Measurements from ENCODE around the gene NSD1.
"Not testable (repeated sequence)": the region's sequence is repeated elsewhere in the genome, so short reads cannot be mapped to it uniquely, and the experiment has no call there.

Gene NSD1

GRCh38 chr5:177293819-177294581, 160.4 kb downstream of the NSD1 start:
- no peak for DNase-seq

- no peak for DNase-seq
Measured at GRCh38 chr5:177294632-177295031, 161.1 kb downstream of the NSD1 start.

- no peak for DNase-seq
Measured at GRCh38 chr5:177295924-177296323, 162.4 kb downstream of the NSD1 start.

- no peak for DNase-seq
Measured at GRCh38 chr5:177296581-177296980, 163.0 kb downstream of the NSD1 start.

DNA sequence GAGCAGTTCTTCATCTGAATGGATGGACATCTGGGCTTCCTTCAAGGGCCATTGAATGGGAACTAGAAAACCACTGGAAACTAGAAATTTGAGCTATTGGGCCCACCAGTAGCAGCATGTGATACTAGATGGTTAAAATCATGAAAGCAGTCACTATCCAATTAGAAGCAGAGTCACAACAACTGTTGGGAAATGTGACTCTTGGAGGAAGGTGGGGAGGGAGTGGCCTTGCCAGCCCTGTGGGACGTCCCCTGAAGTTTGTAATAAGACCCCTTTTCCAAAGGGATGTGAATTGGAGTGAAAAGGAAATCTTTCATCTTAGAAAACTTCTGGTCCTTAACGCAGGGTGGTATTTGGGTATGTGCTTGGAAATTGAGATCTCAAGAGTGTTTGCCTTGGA, 164.3 kb downstream of the NSD1 start:
- DNase-seq: no peak

- no peak for DNase-seq
Measured at GRCh38 chr5:177299697-177300096, 166.1 kb downstream of the NSD1 start.

- DNase-seq: peak; percentile 85
Measured at GRCh38 chr5:177300236-177300880, 166.8 kb downstream of the NSD1 start.

GRCh38 chr5:177300951-177301350, 167.4 kb downstream of the NSD1 start:
- no peak for DNase-seq

GRCh38 chr5:177301503-177302165, 168.1 kb downstream of the NSD1 start:
- DNase-seq: no peak

GRCh38 chr5:177302354-177303110, 169.0 kb downstream of the NSD1 start:
- peak; percentile 54 for DNase-seq

DNA sequence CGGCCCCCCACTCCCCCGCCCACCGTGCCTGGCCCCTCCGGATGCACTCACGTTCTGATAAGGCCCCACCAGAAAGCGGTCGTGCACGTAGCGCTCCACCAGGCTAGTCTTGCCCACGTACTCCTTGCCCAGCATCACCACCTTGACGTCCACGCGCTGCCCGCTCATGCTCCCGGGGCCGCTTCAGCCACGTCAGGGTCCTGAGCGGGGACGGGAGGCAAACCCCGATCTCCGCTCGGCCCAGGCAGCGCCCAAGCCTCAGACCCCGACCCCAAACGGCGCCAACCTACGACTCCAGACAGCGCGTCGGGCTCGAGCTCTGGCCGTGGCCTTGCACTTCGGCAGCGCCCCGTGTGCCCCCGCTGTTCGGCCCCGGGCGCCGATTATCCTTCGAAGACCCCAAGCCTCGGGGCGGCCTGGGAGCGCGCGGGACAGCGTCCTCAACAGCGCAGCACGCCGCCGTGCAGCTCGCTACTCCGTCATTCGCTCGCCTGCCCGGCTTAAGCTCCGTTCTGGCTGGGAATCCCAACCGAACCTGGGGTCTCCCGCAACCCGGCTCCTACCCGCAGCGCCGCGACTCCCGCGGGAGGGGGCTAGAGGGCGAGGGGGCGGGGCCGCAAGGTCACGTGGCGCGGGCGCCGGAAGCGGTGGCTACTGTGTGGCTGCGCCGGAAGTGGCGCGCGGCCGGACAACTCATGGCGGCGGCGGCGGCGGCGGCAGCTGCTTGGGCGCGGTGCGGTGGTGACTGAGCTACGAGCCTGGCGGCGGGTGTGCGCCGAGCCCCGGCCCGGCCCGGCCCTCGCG, 169.8 kb downstream of the NSD1 start, which contains the start of the genes PRELID1 and RAB24:
Gene PRELID1 (plus strand): TSS at position 679 of the 804 bp plus-strand sequence. CDS start 187 bp downstream, outside the sequence.
Gene RAB24 (minus strand): TSS at position 599 of the 804 bp plus-strand sequence. CDS start 431 bp downstream, at position 168.
- DNase-seq: peak; percentile 92

GRCh38 chr5:177303925-177304391, 170.4 kb downstream of the NSD1 start:
- DNase-seq: peak; percentile 53

DNA sequence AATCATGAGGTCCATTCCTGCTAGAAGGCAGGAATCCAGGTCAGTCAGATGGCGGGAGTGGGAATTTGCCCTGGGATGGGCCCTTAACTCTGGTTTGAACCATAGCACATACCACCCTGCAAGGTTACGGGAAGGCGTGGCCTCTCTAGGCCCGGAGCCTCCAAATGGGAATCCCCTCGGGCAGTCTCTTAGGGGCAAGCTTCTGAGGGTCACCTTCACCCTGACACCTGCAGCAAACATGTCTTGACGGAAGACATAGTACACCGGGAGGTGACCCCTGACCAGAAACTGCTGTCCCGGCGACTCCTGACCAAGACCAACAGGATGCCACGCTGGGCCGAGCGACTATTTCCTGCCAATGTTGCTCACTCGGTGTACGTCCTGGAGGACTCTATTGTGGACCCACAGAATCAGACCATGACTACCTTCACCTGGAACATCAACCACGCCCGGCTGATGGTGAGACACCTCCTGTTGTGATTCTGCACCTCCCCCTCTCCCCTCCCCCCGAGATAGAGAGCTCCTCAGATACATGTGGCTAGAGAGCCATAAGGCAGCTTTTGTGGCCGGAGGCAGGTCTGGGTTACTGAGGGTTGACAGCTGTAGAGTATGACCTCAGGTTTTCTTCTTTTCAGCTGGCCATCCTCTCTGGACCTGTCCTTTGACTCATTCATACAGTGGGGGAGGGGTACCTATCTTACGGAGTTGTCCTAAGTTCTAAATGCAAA, 171.0 kb downstream of the NSD1 start:
- DNase-seq: no peak

- not testable (repeated sequence) for DNase-seq
Measured at GRCh38 chr5:177306103-177306640, 172.6 kb downstream of the NSD1 start.

DNA sequence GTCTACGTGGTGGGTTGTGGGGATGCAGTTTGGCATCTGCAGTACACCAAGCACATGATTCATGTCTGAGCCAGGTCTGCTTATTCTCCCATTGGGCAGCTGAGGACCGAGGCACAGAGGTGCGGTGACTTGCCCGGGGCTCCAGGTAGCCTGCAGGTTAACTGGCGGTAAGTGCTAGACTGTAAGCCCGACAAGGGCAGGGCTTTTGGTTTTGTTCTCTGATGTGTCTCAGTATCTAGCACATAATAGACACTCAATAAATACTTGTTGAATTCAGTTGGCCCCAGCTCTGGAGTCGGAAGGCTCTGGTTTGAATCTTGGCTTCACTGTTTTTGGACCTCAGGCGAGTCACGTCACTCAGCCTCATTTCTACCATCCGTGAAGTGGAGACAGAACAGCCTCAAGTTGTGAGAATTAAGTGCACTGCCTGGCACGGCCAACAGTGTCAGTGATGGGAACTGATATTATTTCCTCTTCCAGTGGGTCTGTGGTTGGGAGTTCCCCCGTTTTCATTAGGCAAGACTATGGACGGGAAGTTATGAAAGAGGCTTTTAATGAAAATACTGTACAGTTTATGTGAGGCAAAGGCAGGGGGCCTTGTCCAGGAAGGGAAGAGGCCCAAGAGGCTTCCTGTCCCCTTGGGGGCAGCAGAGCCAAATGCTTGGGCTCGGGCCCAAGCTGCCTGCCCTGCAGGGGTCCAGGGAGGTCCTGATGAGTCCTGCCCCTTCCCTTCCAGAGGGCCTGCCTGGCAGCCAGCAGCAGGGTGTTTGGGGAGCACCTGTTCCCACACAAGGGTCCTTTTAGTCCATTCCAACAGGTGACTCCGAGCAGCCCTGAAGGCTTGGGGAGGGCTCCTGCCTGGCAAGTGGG, 173.3 kb downstream of the NSD1 start:
- peak; percentile 71 for DNase-seq

DNA sequence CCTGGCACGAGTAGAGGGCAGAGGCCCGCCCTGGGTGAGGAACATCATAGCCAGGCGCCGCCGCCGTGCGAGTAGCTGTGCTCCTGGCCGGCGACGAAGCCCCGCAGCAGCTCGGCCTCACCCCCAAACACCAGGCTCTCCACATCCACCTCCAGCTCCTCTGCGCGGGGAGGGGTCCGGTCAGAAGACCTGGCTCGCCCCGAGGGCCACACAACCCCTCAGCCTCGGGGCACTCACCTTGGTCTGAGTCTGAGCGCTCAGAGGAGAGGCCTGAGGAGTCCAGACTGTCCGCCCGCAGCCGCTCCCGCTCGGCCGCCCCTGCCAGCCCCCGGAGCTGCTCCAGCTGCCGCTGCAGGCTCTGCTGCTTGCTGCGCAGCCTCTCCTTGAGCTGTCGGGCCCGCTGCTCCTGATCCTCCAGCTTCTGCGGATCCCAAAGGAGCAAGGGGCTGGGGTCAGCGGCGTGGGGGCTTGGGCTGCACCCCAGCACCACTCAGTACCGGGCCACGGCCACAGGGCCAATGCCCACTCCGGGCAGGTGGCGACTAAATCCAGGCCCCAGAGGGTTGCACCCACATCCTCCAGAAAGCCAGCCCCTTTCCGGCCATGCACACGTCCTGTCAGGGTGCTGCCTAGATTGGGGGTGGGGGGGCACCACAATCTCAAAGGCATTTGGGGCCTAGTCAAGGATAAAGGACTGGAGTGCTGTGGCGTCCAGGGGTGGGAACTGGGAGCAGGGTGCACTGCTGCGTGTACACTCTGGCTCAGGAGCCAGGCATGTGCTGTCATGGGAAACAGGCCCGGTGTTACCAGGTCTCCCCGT, 174.2 kb downstream of the NSD1 start:
- no peak for DNase-seq

- DNase-seq: no peak
Measured at GRCh38 chr5:177308740-177309139, 175.2 kb downstream of the NSD1 start.

- peak; percentile 86 for DNase-seq
Measured at GRCh38 chr5:177309351-177310191, 176.0 kb downstream of the NSD1 start.

All from hematopoietic multipotent progenitor cell treated with erythropoietin and hydrocortisone succinate and interleukin-3 and kit ligand, for 6 days (in vitro differentiated cells).